Kidney tubule cell (primary cell): Measurements from ENCODE around the gene IPO5.

Experiments
- DNase-seq: peaks from one replicate; pipeline ENCODE4 v3.0.0-alpha.2; 2018; ENCODE audit warnings: low spot score

The IPO5 gene

DNA sequence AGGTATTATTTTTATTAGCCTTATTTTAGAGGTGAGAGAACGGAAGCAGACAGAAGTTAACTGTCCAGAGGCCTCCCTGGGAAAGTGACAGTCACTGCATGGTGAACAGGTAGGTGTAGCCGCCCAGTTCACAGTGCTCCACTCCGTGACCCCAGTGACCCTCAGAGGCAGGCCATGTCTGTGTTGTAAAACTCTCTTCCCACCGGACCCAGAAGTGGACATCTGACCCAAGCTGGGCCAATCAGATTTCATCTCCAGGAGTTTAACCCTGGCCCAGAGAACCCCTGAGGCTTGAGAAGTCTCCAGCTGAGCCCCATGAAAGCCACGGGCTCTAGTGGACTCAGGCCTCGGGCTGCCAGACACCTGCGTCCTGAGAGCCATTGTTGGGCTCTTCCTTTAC is 105.8 kb downstream of the IPO5 start:
- DNase-seq, result no peak

DNA sequence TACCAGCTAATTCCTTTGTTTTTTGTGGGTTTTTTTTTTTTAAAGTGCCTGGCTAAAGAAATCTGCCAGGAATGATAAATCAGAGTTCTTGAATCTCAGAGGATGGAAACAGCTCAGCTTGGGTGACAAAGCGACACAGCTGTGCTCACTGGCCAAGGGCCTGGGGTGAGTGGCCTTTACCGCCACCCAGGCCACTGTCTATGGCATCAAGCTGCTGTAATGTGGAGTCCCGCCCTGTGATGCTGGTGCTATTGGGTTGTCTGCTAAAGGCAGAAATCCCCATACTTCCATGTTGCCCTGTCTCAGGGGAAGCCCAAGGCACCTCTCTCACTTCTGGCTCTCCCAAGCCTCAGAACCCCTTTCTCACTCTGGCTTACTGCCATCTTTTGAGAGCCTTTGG is 106.8 kb downstream of the IPO5 start:
- DNase-seq, result no peak

DNA sequence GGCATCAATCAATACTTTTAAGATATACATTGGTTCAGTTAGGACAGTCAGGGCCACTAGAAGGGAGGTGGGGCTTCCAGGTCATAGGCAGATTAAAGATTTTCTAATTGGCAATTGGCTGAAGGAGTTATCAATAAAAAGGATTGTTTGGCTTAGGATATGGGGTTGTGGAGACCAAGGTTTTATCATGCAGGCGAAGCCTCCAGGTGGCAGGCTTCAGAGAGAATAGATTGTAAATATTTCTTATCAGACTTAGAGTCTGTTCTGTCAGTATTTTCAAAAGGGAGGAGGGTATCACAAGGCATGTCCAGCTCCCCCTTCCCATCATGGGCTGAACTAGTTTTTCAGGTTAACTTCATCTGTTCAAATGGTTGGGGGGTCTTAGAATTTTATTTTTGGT is 112.0 kb downstream of the IPO5 start:
- DNase-seq, result no peak

DNA sequence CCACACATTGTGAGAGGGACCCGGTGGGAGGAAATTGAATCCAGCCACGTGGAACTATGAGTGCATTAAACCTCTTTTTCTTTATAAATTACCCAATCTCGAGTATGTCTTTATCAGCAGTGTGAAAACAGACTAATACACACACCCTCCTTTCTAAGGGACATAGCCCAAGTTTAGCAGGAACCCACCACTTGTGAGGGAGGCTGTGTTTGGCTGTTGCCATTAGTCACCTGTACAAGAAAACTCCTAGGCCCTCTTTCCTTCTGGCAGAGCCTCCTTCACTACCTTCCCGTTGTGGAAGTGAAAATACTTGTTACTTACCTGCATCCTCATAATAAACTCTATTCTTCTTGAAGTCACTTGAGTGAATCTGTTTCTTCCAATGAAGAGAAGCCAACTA is 113.2 kb downstream of the IPO5 start:
- DNase-seq, result no peak

DNA sequence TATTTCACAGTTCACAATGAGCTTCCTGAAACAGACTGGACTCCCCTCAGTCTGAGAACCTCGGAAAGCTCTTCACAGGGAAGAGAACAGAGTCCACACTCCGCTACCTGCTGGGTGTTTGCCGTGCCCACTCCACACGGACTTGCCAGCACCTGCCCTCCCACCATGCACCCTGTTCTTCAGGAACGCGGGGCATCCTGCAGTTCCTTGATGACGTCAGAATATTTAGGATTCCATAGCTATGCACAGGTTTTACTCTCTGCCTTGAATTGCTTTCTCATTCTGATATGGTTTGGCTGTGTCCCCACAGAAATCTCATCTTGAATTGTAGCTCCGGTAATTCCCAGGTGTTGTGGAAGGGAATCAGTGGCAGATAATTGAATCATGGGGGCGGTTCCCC is 115.0 kb downstream of the IPO5 start:
- DNase-seq, result peak; percentile 62

DNA sequence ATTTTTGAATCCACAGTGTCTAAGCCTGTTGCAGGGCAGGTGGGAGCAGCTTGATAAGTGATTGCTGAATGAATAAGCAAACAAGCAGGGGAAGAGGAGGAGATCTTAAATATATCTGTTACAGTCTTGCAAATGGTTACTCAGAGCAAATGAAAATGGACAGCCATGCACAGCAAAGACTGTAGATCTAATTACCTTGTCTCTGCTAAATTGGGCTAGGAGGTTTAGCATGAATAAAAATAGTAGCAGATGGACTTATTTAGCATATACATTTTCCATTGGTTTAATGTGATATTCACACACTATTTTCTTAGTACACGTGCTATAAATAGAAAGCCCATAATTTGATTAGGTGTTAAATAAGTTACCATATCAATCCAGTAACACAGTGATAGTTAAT is 116.5 kb downstream of the IPO5 start:
- no peak for DNase-seq

DNA sequence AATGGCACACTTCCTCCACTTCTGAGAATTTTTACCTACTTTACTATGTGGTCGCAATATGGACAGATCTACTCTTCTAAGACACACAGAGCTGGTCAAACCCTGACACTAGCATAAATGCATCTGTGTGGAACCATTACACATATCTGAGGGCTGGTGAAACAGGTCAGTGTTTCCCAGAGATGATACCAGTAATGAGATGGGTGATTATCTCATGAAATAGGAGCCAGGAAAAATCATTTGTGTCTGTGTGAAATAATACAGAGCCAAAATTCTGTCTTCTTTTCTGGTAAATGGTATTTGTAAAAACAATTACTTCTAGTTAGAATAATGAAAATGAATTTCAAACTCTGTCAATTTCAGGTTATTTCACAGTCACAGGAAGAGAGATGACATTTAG is 117.8 kb downstream of the IPO5 start:
- no peak for DNase-seq

DNA sequence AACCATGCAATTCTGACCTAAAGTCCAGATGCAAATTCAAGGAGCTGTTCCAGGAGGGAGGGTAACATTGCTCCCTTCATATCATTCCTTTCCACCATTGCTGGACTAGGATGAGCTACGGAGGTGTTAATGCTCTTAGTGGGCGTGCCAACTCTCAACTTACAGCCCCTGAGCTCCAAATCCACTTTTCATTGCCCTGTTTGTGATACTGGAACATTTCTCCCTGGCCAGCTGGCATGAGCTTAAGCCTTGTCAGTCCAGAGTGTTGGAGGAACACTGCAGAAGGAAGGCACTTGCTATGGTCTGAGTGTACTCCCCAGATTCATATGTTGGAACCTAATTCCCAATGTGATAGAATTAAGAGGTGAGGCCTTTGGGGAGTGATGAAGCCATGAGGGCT is 119.0 kb downstream of the IPO5 start:
- no peak for DNase-seq
